Fibroblast of the aortic adventitia (primary cell): Measurements from ENCODE around the gene PCDH15. TPM values are rescaled to one million over a fixed set of nuclear protein-coding genes. Genes with fewer than 3 reads are reported as not detected.

Experiments used
- DNase-seq: peaks from one replicate; pipeline ENCODE4 v3.0.0-alpha.2; 2010; ENCODE audit warnings: low read depth
- H3K4me3 ChIP-seq: 2 replicates; pipeline ENCODE4 v1.5.1; 2011; ENCODE audit warnings: low read depth, mild to moderate bottlenecking, control low read depth, low read length, moderate library complexity
- CTCF ChIP-seq: IDR thresholded peaks from 2 replicates; pipeline ENCODE4 v1.5.1; 2011; ENCODE audit warnings: mild to moderate bottlenecking, low read length, control low read depth, inconsistent platforms; ENCODE audit not compliant: insufficient read depth
- total RNA-seq: library from RNA; depleted of rRNA; stranded (reverse); fragments of >200 nt; gene quantifications from 2 replicates; pipeline ENCODE4 v1.2.3, GENCODE V29; 2012; ENCODE audit warnings: low replicate concordance

The PCDH15 gene
- total RNA-seq, 1 donor, result 0.09 TPM

GRCh38 chr10:54125098-54125747, 675.8 kb downstream of the PCDH15 start:
- no peak overlapping the region for H3K4me3 ChIP-seq
- no peak for TF ChIP-seq CTCF
- DNase-seq, result no peak

GRCh38 chr10:54124209-54124885, 676.7 kb downstream of the PCDH15 start:
- no peak overlapping the region for H3K4me3 ChIP-seq
- TF ChIP-seq CTCF, result no peak
- no peak for DNase-seq

- TF ChIP-seq CTCF, result no peak
- H3K4me3 ChIP-seq, result no peak overlapping the region
- no peak for DNase-seq
Observed at GRCh38 chr10:54120806-54121205, 680.2 kb downstream of the PCDH15 start.

GRCh38 chr10:54108961-54109360, 692.1 kb downstream of the PCDH15 start:
- TF ChIP-seq CTCF, result no peak
- no peak overlapping the region for H3K4me3 ChIP-seq
- no peak for DNase-seq

- TF ChIP-seq CTCF, result no peak
- DNase-seq, result no peak
- no peak overlapping the region for H3K4me3 ChIP-seq
Observed at GRCh38 chr10:54096892-54097291, 704.1 kb downstream of the PCDH15 start.

- no peak for TF ChIP-seq CTCF
- no peak for DNase-seq
Observed at GRCh38 chr10:54094321-54094720, 706.7 kb downstream of the PCDH15 start.

More at GRCh38 chr10:54094321-54094720, 706.7 kb downstream of the PCDH15 start:
- H3K4me3 ChIP-seq, result no peak overlapping the region
